Thymus (tissue), 11 donors: ENCODE measurements around the gene APOH. TPM values are rescaled to one million over a fixed set of nuclear protein-coding genes. Genes with fewer than 3 reads are reported as not detected.

ENCODE experiments used
- DNase-seq, 9 donors: peaks; one replicate each; pipeline ENCODE4 v3.0.0-alpha.2; 2013; ENCODE audit warnings: low spot score in 9 of 9, low read depth in 6 of 9, missing footprints in 1 of 9
- H3K27ac ChIP-seq, 2 donors: one replicate each; pipeline ENCODE4 v1.5.1; 2013; ENCODE audit warnings: control low read depth in 1 of 2, low read depth in 1 of 2, low read length in 1 of 2, mild to moderate bottlenecking in 1 of 2, moderate library complexity in 1 of 2
- H3K27me3 ChIP-seq, 2 donors: one replicate each; pipeline ENCODE4 v1.5.1; 2013; ENCODE audit warnings: low read length in 1 of 2; ENCODE audit not compliant: control insufficient read depth in 2 of 2, insufficient read depth in 1 of 2
- H3K36me3 ChIP-seq, 2 donors: one replicate each; pipeline ENCODE4 v1.5.1; 2013; ENCODE audit warnings: low read length in 1 of 2, mild to moderate bottlenecking in 1 of 2, moderate library complexity in 1 of 2; ENCODE audit not compliant: control insufficient read depth in 2 of 2, insufficient read depth in 2 of 2
- H3K4me1 ChIP-seq, 2 donors: one replicate each; pipeline ENCODE4 v1.5.1; 2013; ENCODE audit warnings: low read length in 2 of 2; ENCODE audit not compliant: control insufficient read depth in 2 of 2, insufficient read depth in 2 of 2
- H3K4me3 ChIP-seq, 2 donors: one replicate each; pipeline ENCODE4 v1.5.1; 2013; ENCODE audit warnings: low read length in 2 of 2, control low read depth in 1 of 2, mild to moderate bottlenecking in 1 of 2
- H3K9me3 ChIP-seq, 2 donors: one replicate each; pipeline ENCODE4 v1.5.1; 2013; ENCODE audit warnings: low read length in 1 of 2, mild to moderate bottlenecking in 1 of 2; ENCODE audit not compliant: control insufficient read depth in 2 of 2, insufficient read depth in 1 of 2
- WGBS: extraction: QIAGEN DNeasy Blood & Tissue Kit; methylation state at CpG from one replicate; pipeline ENCODE4 v1.1.7; 2013; 5-methylcytosine and 5-hydroxymethylcytosine counted together
- polyA plus RNA-seq: library from polyadenylated mRNA; stranded (reverse); fragments of 200-250 nt; gene quantifications from one replicate; pipeline ENCODE4 v1.2.3, GENCODE V29; 2013
- total RNA-seq: library from RNA; stranded (reverse); fragments of 120-200 nt; gene quantifications from one replicate; pipeline ENCODE4 v1.2.4, GENCODE V29; 2013
- donor health status: healthy.

The APOH gene
- total and polyA plus RNA-seq, 2 donors: 0.18 to 0.33 TPM

GRCh38 chr17:66171172-66171571 is 58.0 kb downstream of the APOH start:
- Histone ChIP-seq H3K36me3 (no peaks in the 10 kb centered on the region), H3K27me3 (no peaks in the 10 kb centered on the region), H3K9me3 (no peaks in the 10 kb centered on the region), H3K4me1 (no peaks in the 10 kb centered on the region), H3K4me3 (no peak overlapping the region), H3K27ac (no peak overlapping the region)
- DNase-seq: no peak

- Histone ChIP-seq H3K27ac (no peak overlapping the region), H3K9me3 (no peaks in the 10 kb centered on the region), H3K4me1 (no peaks in the 10 kb centered on the region), H3K27me3 (no peaks in the 10 kb centered on the region), H3K36me3 (no peaks in the 10 kb centered on the region), H3K4me3 (no peak overlapping the region)
- 94% methylated on average over 3 of the region's 3 CpGs for WGBS
- no peak for DNase-seq
Measured at GRCh38 chr17:66169839-66170238, 59.4 kb downstream of the APOH start.

- Histone ChIP-seq H3K4me3 (no peak overlapping the region), H3K27me3 (no peaks in the 10 kb centered on the region), H3K4me1 (no peaks in the 10 kb centered on the region), H3K36me3 (no peaks in the 10 kb centered on the region), H3K9me3 (no peaks in the 10 kb centered on the region), H3K27ac (no peak overlapping the region)
- DNase-seq: no peak
- 86% methylated on average over 5 of the region's 5 CpGs for WGBS
Measured at GRCh38 chr17:66167189-66167815, 61.9 kb downstream of the APOH start.

- no peak overlapping the region for H3K4me3 ChIP-seq
- peak in 8 of 9 donors; percentile 19 to 69 (median 48) for DNase-seq
- H3K4me1 ChIP-seq: no peaks in the 10 kb centered on the region
- no peaks in the 10 kb centered on the region for H3K9me3 ChIP-seq
- H3K36me3 ChIP-seq: no peaks in the 10 kb centered on the region
- no peak overlapping the region for H3K27ac ChIP-seq
- H3K27me3 ChIP-seq: no peaks in the 10 kb centered on the region
Measured at GRCh38 chr17:66165537-66166123, 63.6 kb downstream of the APOH start.

Other genes with a start within 250 kb of the APOH start
- gene CEP112, start 37.3 kb downstream of the APOH start, total RNA-seq: 4.6 TPM
- 8.5 TPM for gene CEP112, start 37.3 kb downstream of the APOH start, polyA plus RNA-seq
- 3.2 TPM for gene PRKCA, start 73.2 kb upstream of the APOH start, total RNA-seq
- 2.7 TPM for gene PRKCA, start 73.2 kb upstream of the APOH start, polyA plus RNA-seq